HG03039 (cell line): Measurements from ENCODE around the gene SMARCAD1.

Experiments used
- ATAC-seq: cut with Tn5 transposase; IDR thresholded peaks from one replicate; pipeline ENCODE4 v1.9.1; 2021; ENCODE audit warnings: mild to moderate bottlenecking, moderate library complexity; ENCODE audit not compliant: unreplicated experiment

Gene SMARCAD1

GRCh38 chr4:94228493-94229216, 21.0 kb downstream of the SMARCAD1 start:
- no peak for ATAC-seq

GRCh38 chr4:94232519-94232918, 24.9 kb downstream of the SMARCAD1 start:
- no peak for ATAC-seq

- no peak for ATAC-seq
These were observed 28.2 kb downstream of the SMARCAD1 start for GRCh38 chr4:94235825-94236224.

GRCh38 chr4:94237271-94237670, 29.6 kb downstream of the SMARCAD1 start:
- no peak for ATAC-seq

- ATAC-seq = no peak
These were observed 30.5 kb downstream of the SMARCAD1 start for GRCh38 chr4:94238160-94238559.

- no peak for ATAC-seq
These were observed 32.7 kb downstream of the SMARCAD1 start for GRCh38 chr4:94240384-94240783.

- ATAC-seq = no peak
These were observed 36.6 kb downstream of the SMARCAD1 start for GRCh38 chr4:94244087-94244828.

- ATAC-seq = no peak
These were observed 37.1 kb downstream of the SMARCAD1 start for GRCh38 chr4:94244829-94245185.

- no peak for ATAC-seq
These were observed 43.4 kb downstream of the SMARCAD1 start for GRCh38 chr4:94251094-94251493.

GRCh38 chr4:94253036-94253435, 45.4 kb downstream of the SMARCAD1 start:
- no peak for ATAC-seq

- ATAC-seq = no peak
These were observed 48.6 kb downstream of the SMARCAD1 start for GRCh38 chr4:94256144-94256783.

- ATAC-seq = no peak
These were observed 49.2 kb downstream of the SMARCAD1 start for GRCh38 chr4:94256828-94257227.

- no peak for ATAC-seq
These were observed 54.7 kb downstream of the SMARCAD1 start for GRCh38 chr4:94262163-94263016.

GRCh38 chr4:94267037-94267436, 59.4 kb downstream of the SMARCAD1 start:
- ATAC-seq = no peak

GRCh38 chr4:94271248-94271647, 63.6 kb downstream of the SMARCAD1 start:
- ATAC-seq = no peak

GRCh38 chr4:94274912-94275311, 67.2 kb downstream of the SMARCAD1 start:
- ATAC-seq = no peak

GRCh38 chr4:94276204-94276603, 68.5 kb downstream of the SMARCAD1 start:
- ATAC-seq = no peak

GRCh38 chr4:94277534-94277933, 69.9 kb downstream of the SMARCAD1 start:
- ATAC-seq = no peak

GRCh38 chr4:94278781-94279180, 71.1 kb downstream of the SMARCAD1 start:
- no peak for ATAC-seq

GRCh38 chr4:94284889-94285288, 77.2 kb downstream of the SMARCAD1 start:
- ATAC-seq = no peak

GRCh38 chr4:94285666-94286065, 78.0 kb downstream of the SMARCAD1 start:
- ATAC-seq = no peak
